Adipose tissue (tissue), 3 donors: ENCODE measurements around the gene MESD. TPM values are rescaled to one million over a fixed set of nuclear protein-coding genes. Genes with fewer than 3 reads are reported as not detected.
"Not testable (repeated sequence)": the region's sequence is repeated elsewhere in the genome, so short reads cannot be mapped to it uniquely, and the experiment has no call there.

Source experiments
- H3K27ac ChIP-seq: one replicate; pipeline ENCODE4 v1.5.1; 2013; ENCODE audit warnings: low read depth, low read length
- WGBS, 3 donors: extraction: QIAGEN DNeasy Blood & Tissue Kit; methylation state at CpG; one replicate each; pipeline ENCODE4 v1.1.7; 2013; 5-methylcytosine and 5-hydroxymethylcytosine counted together
- polyA plus RNA-seq, 3 donors: library from polyadenylated mRNA; stranded (reverse); fragments of 200-250 nt; gene quantifications; one replicate each; pipeline ENCODE4 v1.2.3, GENCODE V29; 2013
- donor health status: healthy with polysubstance abuse.
- donor health status: Bipolar disorder and iron deficiency.
- donor health status: healthy.

MESD gene
- polyA plus RNA-seq, 3 donors = 10.7 to 14.1 (median 12.7) TPM

GRCh38 chr15:80972276-80972675 lies 17.3 kb downstream of the MESD start:
- H3K27ac ChIP-seq = no peak overlapping the region
- WGBS, 3 donors = 91 to 95% (median 95%) methylated on average over 3 of the region's 3 CpGs

GRCh38 chr15:80971143-80971542 lies 18.5 kb downstream of the MESD start:
- no peak overlapping the region for H3K27ac ChIP-seq
- 57 to 92% (median 85%) methylated on average over 2 of the region's 2 CpGs for WGBS, 3 donors

- no peak overlapping the region for H3K27ac ChIP-seq
- WGBS, 3 donors = 70 to 88% (median 83%) methylated on average over 3 of the region's 3 CpGs
Observed at GRCh38 chr15:80970658-80971057, 19.0 kb downstream of the MESD start.

- 58 to 62% (median 61%) methylated on average over 12 of the region's 12 CpGs for WGBS, 3 donors
Observed at GRCh38 chr15:80970018-80970657, 19.5 kb downstream of the MESD start.

GRCh38 chr15:80969316-80969715 lies 20.3 kb downstream of the MESD start:
- H3K27ac ChIP-seq = no peak overlapping the region
- 86 to 97% (median 89%) methylated on average over 7 of the region's 7 CpGs for WGBS, 3 donors

More at GRCh38 chr15:80970018-80970657, 19.5 kb downstream of the MESD start:
- no peak overlapping the region for H3K27ac ChIP-seq

- 96 to 98% (median 96%) methylated on average over 4 of the region's 4 CpGs for WGBS, 3 donors
- H3K27ac ChIP-seq = no peak overlapping the region
Observed at GRCh38 chr15:80967991-80968510, 21.6 kb downstream of the MESD start.

GRCh38 chr15:80967451-80967850 lies 22.2 kb downstream of the MESD start:
- 76 to 84% (median 79%) methylated on average over 3 of the region's 3 CpGs for WGBS, 3 donors

GRCh38 chr15:80966431-80967197 lies 23.0 kb downstream of the MESD start:
- WGBS, 3 donors = 91 to 94% (median 94%) methylated on average over 8 of the region's 8 CpGs

More at GRCh38 chr15:80967451-80967850, 22.2 kb downstream of the MESD start:
- H3K27ac ChIP-seq = no peak overlapping the region

GRCh38 chr15:80965454-80965853 lies 24.2 kb downstream of the MESD start:
- H3K27ac ChIP-seq = not testable (repeated sequence)

More at GRCh38 chr15:80966431-80967197, 23.0 kb downstream of the MESD start:
- H3K27ac ChIP-seq = no peak overlapping the region

GRCh38 chr15:80958818-80959495 lies 30.7 kb downstream of the MESD start:
- WGBS, 3 donors = 97 to 98% (median 98%) methylated on average over 9 of the region's 9 CpGs
- no peak overlapping the region for H3K27ac ChIP-seq

- no peak overlapping the region for H3K27ac ChIP-seq
- 87 to 97% (median 92%) methylated on average over 2 of the region's 2 CpGs for WGBS, 3 donors
Observed at GRCh38 chr15:80957976-80958375, 31.6 kb downstream of the MESD start.

GRCh38 chr15:80957556-80957955 lies 32.1 kb downstream of the MESD start:
- no peak overlapping the region for H3K27ac ChIP-seq
- WGBS, 3 donors = 75 to 91% (median 83%) methylated on average over 2 of the region's 2 CpGs

GRCh38 chr15:80955571-80956452 lies 33.8 kb downstream of the MESD start:
- WGBS, 3 donors = 88 to 96% (median 88%) methylated on average over 19 of the region's 19 CpGs
- not testable (repeated sequence) for H3K27ac ChIP-seq

GRCh38 chr15:80953953-80954778 lies 35.5 kb downstream of the MESD start:
- 94 to 95% (median 94%) methylated on average over 9 of the region's 9 CpGs for WGBS, 3 donors
- no peak overlapping the region for H3K27ac ChIP-seq

GRCh38 chr15:80953001-80953952 lies 36.3 kb downstream of the MESD start:
- 89 to 96% (median 92%) methylated on average over 12 of the region's 12 CpGs for WGBS, 3 donors

GRCh38 chr15:80951941-80952340 lies 37.7 kb downstream of the MESD start:
- H3K27ac ChIP-seq = no peak overlapping the region
- WGBS, 3 donors = 72 to 75% (median 73%) methylated on average over 5 of the region's 5 CpGs

More at GRCh38 chr15:80953001-80953952, 36.3 kb downstream of the MESD start:
- H3K27ac ChIP-seq = no peak overlapping the region
